H1 (cell line): Measurements from ENCODE around the gene EVI5. TPM values are rescaled to one million over a fixed set of nuclear protein-coding genes. Genes with fewer than 3 reads are reported as not detected.

Experiments used
- CTCF ChIA-PET: fragments of 300-600 bp; sonication (Branson Sonifier 250); formaldehyde crosslinking; loops from one replicate; lab custom pipeline; 2021; ENCODE audit not compliant: partially characterized antibody; lab: Charles Lee
- POLR2A ChIA-PET: fragments of 300-600 bp; sonication (Branson Sonifier 250); formaldehyde crosslinking; loops from one replicate; lab custom pipeline; 2021; ENCODE audit warnings: inconsistent platforms; ENCODE audit not compliant: partially characterized antibody; lab: Charles Lee
- DNase-seq, 2 experiments: peaks; one replicate each; pipeline versions ENCODE4 v3.0.0 to v3.0.0-alpha.2; 2010 to 2022; ENCODE audit warnings: low spot score in 2 of 2, low read depth in 1 of 2, mixed read lengths in 1 of 2
- FAIRE-seq: peaks from 2 replicates; lab custom pipeline; 2011; peaks lifted over from hg19 to GRCh38; lab: Jason Lieb, UNC
- H2AFZ ChIP-seq: 2 replicates; pipeline ENCODE4 v1.8.1; 2012; ENCODE audit warnings: low read length, inconsistent platforms
- H2AK5ac ChIP-seq: 2 replicates; pipeline ENCODE4 v1.6.1; 2013; ENCODE audit warnings: low read depth, low read length
- H2BK120ac ChIP-seq: replicated peaks from 2 replicates; pipeline ENCODE3; 2013; ENCODE audit warnings: low read depth, low read length, inconsistent platforms
- H2BK12ac ChIP-seq: 2 replicates; pipeline ENCODE4 v1.6.1; 2013; ENCODE audit warnings: low read depth, low read length
- H2BK15ac ChIP-seq: 2 replicates; pipeline ENCODE4 v1.6.1; 2013; ENCODE audit warnings: low read length
- H2BK20ac ChIP-seq: 2 replicates; pipeline ENCODE4 v1.6.1; 2013; ENCODE audit warnings: low read length
- H2BK5ac ChIP-seq: 2 replicates; pipeline ENCODE4 v1.6.1; 2013; ENCODE audit warnings: low read depth, low read length
- H3K14ac ChIP-seq: 2 replicates; pipeline ENCODE4 v1.6.1; 2013; ENCODE audit warnings: inconsistent platforms; ENCODE audit not compliant: insufficient read length
- H3K18ac ChIP-seq: 2 replicates; pipeline ENCODE4 v1.6.1; 2013; ENCODE audit warnings: low read length; ENCODE audit errors: extremely low read depth
- H3K23ac ChIP-seq: 2 replicates; pipeline ENCODE4 v1.6.1; 2013; ENCODE audit warnings: inconsistent platforms; ENCODE audit not compliant: insufficient read length
- H3K23me2 ChIP-seq: 2 replicates; pipeline ENCODE4 v1.6.1; 2013; ENCODE audit warnings: low read depth, low read length
- H3K27ac ChIP-seq: 2 replicates; pipeline ENCODE4 v1.6.1; 2011; ENCODE audit warnings: low read depth, low read length, inconsistent platforms
- H3K27me3 ChIP-seq, 4 experiments: replicated peaks in 1 of 4; 1 replicate in 1 of 4; 2 replicates in 3 of 4; pipeline versions ENCODE4 v1.6.1 to v1.8.1; 2011 to 2013; ENCODE audit warnings: low read length in 3 of 4, mild to moderate bottlenecking in 3 of 4, inconsistent platforms in 2 of 4, mixed read lengths in 2 of 4, moderate library complexity in 1 of 4; ENCODE audit not compliant: control insufficient read depth in 3 of 4, insufficient read depth in 3 of 4; ENCODE audit errors: extremely low read depth in 1 of 4
- H3K36me3 ChIP-seq, 4 experiments: 2 replicates each; pipeline versions ENCODE4 v1.6.1 to v1.8.1; 2011 to 2013; ENCODE audit warnings: mild to moderate bottlenecking in 4 of 4, low read length in 3 of 4, moderate library complexity in 2 of 4, control low read depth in 1 of 4, inconsistent platforms in 1 of 4; ENCODE audit not compliant: insufficient read depth in 4 of 4, control insufficient read depth in 2 of 4
- H3K4ac ChIP-seq: replicated peaks from 2 replicates; pipeline ENCODE3; 2013; ENCODE audit warnings: low read length, low read depth, mixed read lengths, inconsistent platforms; ENCODE audit not compliant: insufficient read length
- H3K4me1 ChIP-seq, 4 experiments: replicated peaks in 1 of 4; 1 replicate in 1 of 4; 2 replicates in 3 of 4; pipeline versions ENCODE4 v1.6.1 to v1.8.1; 2011 to 2013; ENCODE audit warnings: low read length in 3 of 4, inconsistent platforms in 2 of 4, mixed read lengths in 1 of 4; ENCODE audit not compliant: insufficient read depth in 4 of 4, control insufficient read depth in 3 of 4
- H3K4me2 ChIP-seq, 2 experiments: 2 replicates each; pipeline versions ENCODE4 v1.6.1 to v1.8.1; 2011 to 2013; ENCODE audit warnings: low read depth in 2 of 2, low read length in 2 of 2, control low read depth in 1 of 2, inconsistent platforms in 1 of 2, mild to moderate bottlenecking in 1 of 2; ENCODE audit not compliant: insufficient read depth in 1 of 2
- H3K4me3 ChIP-seq, 4 experiments: fragments of 200-600, 300-600 bp in 1 of 4; sonication (generic), shearing (Covaris generic), sonication (Bioruptor Twin) in 1 of 4; 2 replicates each; pipeline versions ENCODE4 v1.5.1 to v1.8.1; 2011 to 2016; ENCODE audit warnings: low read length in 4 of 4, low read depth in 3 of 4, control low read depth in 2 of 4, inconsistent platforms in 2 of 4, mild to moderate bottlenecking in 2 of 4, mixed read lengths in 1 of 4, moderate library complexity in 1 of 4; ENCODE audit not compliant: insufficient read depth in 2 of 4; ENCODE audit errors: extremely low read depth in 1 of 4
- H3K56ac ChIP-seq: replicated peaks from 2 replicates; pipeline ENCODE3; 2013; ENCODE audit warnings: low read depth, mild to moderate bottlenecking, mixed read lengths, low read length, inconsistent platforms; ENCODE audit not compliant: insufficient read length
- H3K79me1 ChIP-seq: 2 replicates; pipeline ENCODE4 v1.6.1; 2013; ENCODE audit warnings: low read depth, low read length, control low read depth
- H3K79me2 ChIP-seq, 2 experiments: 2 replicates each; pipeline versions ENCODE4 v1.6.1 to v1.8.1; 2012 to 2013; ENCODE audit warnings: low read length in 2 of 2, mild to moderate bottlenecking in 2 of 2, inconsistent platforms in 1 of 2; ENCODE audit not compliant: insufficient read depth in 2 of 2, control insufficient read depth in 1 of 2
- H3K9ac ChIP-seq, 4 experiments: replicated peaks in 1 of 4; 1 replicate in 1 of 4; 2 replicates in 3 of 4; pipeline versions ENCODE4 v1.6.1 to v1.8.1; 2011 to 2013; ENCODE audit warnings: low read depth in 3 of 4, low read length in 3 of 4, control low read depth in 2 of 4, mild to moderate bottlenecking in 2 of 4, moderate library complexity in 2 of 4, inconsistent platforms in 1 of 4; ENCODE audit errors: extremely low read depth in 1 of 4
- H3K9me3 ChIP-seq, 2 experiments: 2 replicates each; pipeline versions ENCODE4 v1.6.1 to v1.8.1; 2012 to 2013; ENCODE audit warnings: mild to moderate bottlenecking in 2 of 2, moderate library complexity in 2 of 2, control low read depth in 1 of 2, inconsistent platforms in 1 of 2, low read depth in 1 of 2, low read length in 1 of 2, mixed read lengths in 1 of 2; ENCODE audit not compliant: insufficient read depth in 2 of 2
- H4K20me1 ChIP-seq, 2 experiments: replicated peaks in 1 of 2; 2 replicates each; pipeline versions ENCODE3 to v1.8.1; 2011 to 2013; ENCODE audit warnings: inconsistent platforms in 2 of 2, low read length in 2 of 2, mild to moderate bottlenecking in 1 of 2; ENCODE audit not compliant: insufficient read depth in 2 of 2, control insufficient read depth in 1 of 2
- H4K5ac ChIP-seq: 2 replicates; pipeline ENCODE4 v1.6.1; 2013; ENCODE audit warnings: low read length, low read depth, mixed read lengths, inconsistent platforms; ENCODE audit not compliant: insufficient read length
- H4K8ac ChIP-seq: 2 replicates; pipeline ENCODE4 v1.8.0; 2013; ENCODE audit warnings: mild to moderate bottlenecking, moderate library complexity, low read length, inconsistent platforms; ENCODE audit not compliant: insufficient read depth; ENCODE audit errors: extremely low read depth
- H4K91ac ChIP-seq: replicated peaks from 2 replicates; pipeline ENCODE3; 2013; ENCODE audit warnings: low read length, mixed read lengths, inconsistent platforms; ENCODE audit not compliant: insufficient read length
- CTBP2 ChIP-seq: IDR thresholded peaks from 2 replicates; pipeline ENCODE4 v1.7.0; 2011; ENCODE audit warnings: borderline replicate concordance, mild to moderate bottlenecking, moderate library complexity, mixed read lengths, low read length; ENCODE audit not compliant: insufficient read depth, insufficient read length
- EZH2 ChIP-seq: fragments of 200-600 bp; sonication (generic); IDR thresholded peaks from 2 replicates; pipeline ENCODE4 v1.7.1; 2012; ENCODE audit warnings: low read depth, mild to moderate bottlenecking, moderate library complexity, low read length, inconsistent platforms; ENCODE audit not compliant: severe bottlenecking
- HDAC2 ChIP-seq, 2 experiments: fragments of 300-600 bp in 1 of 2; sonication (generic) in 1 of 2; IDR thresholded peaks; 2 replicates each; pipeline ENCODE4 v1.6.1; 2011 to 2012; ENCODE audit warnings: low read depth in 2 of 2, low read length in 2 of 2, mild to moderate bottlenecking in 2 of 2, moderate library complexity in 2 of 2, borderline replicate concordance in 1 of 2, inconsistent platforms in 1 of 2
- HDAC6 ChIP-seq: IDR thresholded peaks from one replicate; pipeline ENCODE4 v1.7.1; 2012; ENCODE audit warnings: low read depth, mild to moderate bottlenecking, inconsistent platforms, low read length, moderate library complexity
- NRF1 ChIP-seq: IDR thresholded peaks from 2 replicates; pipeline ENCODE4 v1.6.1; 2011; ENCODE audit warnings: mild to moderate bottlenecking, low read depth, low read length, improper control_type of control experiment
- POLR2AphosphoS5 ChIP-seq: IDR thresholded peaks from 2 replicates; pipeline ENCODE4 v1.6.1; 2011; ENCODE audit warnings: low read depth, low read length
- RNF2 ChIP-seq: fragments of 200-900, 300-1000 bp; sonication (generic); IDR thresholded peaks from 2 replicates; pipeline ENCODE4 v1.7.1; 2016; ENCODE audit warnings: borderline replicate concordance, low read depth, mild to moderate bottlenecking, antibody characterized with exemption, low read length; ENCODE audit not compliant: poor library complexity, severe bottlenecking; ENCODE audit errors: missing control alignments
- RXRA ChIP-seq: IDR thresholded peaks from 2 replicates; pipeline ENCODE4 v1.6.1; 2011; ENCODE audit warnings: low read depth, mild to moderate bottlenecking, low read length, moderate library complexity; ENCODE audit not compliant: insufficient read depth
- SIRT6 ChIP-seq: IDR thresholded peaks from one replicate; pipeline ENCODE4 v1.7.1; 2012; ENCODE audit warnings: low read length, inconsistent platforms
- SP4 ChIP-seq: IDR thresholded peaks from 2 replicates; pipeline ENCODE4 v1.6.1; 2012; ENCODE audit warnings: low read length, inconsistent platforms
- SUZ12 ChIP-seq: fragments of 200-600 bp; sonication (generic); IDR thresholded peaks from 2 replicates; pipeline ENCODE4 v1.6.1; 2012; ENCODE audit warnings: mild to moderate bottlenecking, inconsistent platforms, low read length, moderate library complexity, mixed read lengths
- USF2 ChIP-seq: IDR thresholded peaks from 2 replicates; pipeline ENCODE4 v1.6.1; 2011; ENCODE audit warnings: low read length, improper control_type of control experiment
- ZNF274 ChIP-seq: IDR thresholded peaks from 2 replicates; pipeline ENCODE4 v1.7.0; 2012; ENCODE audit warnings: low read length, borderline replicate concordance; ENCODE audit errors: extremely low read depth
- WGBS, 2 experiments: shearing (Covaris generic) in 1 of 2; methylation state at CpG; one replicate each; pipeline versions ENCODE4 v1.1.6 to v1.1.7; 2013 to 2015; ENCODE audit warnings: low lambda C conversion rate in 2 of 2, mixed read lengths in 2 of 2, inconsistent platforms in 1 of 2, low coverage in 1 of 2, missing lambda C conversion rate in 1 of 2; ENCODE audit not compliant: insufficient replicate concordance in 2 of 2, insufficient coverage in 1 of 2, insufficient read length in 1 of 2; ENCODE audit errors: extremely low coverage in 1 of 2, missing lambda C conversion rate in 1 of 2; 5-methylcytosine and 5-hydroxymethylcytosine counted together
- polyA plus RNA-seq, 7 experiments: library from polyadenylated mRNA; depleted of rRNA in 3 of 7; stranded (reverse) in 5 of 7; unstranded in 2 of 7; fragments of >200 nt in 5 of 7; fragments of 200-250 nt in 2 of 7; gene quantifications; 1 replicate in 5 of 7; 2 replicates in 1 of 7; 4 replicates in 1 of 7; pipeline versions ENCODE4 v1.2.1 to v1.2.3, GENCODE V29; 2011 to 2013; ENCODE audit warnings: missing spikeins in 2 of 7, mixed read lengths in 2 of 7
- total RNA-seq: library from RNA; stranded (reverse); fragmentation: NEBNext Ultra II Directional; extraction: Animal tissue kit (Norgen Biotek cat#: 25700); gene quantifications from 2 replicates; pipeline ENCODE4 v1.2.1, GENCODE V29; 2021

The EVI5 gene
- total and polyA plus RNA-seq, 2 of the 8 experiments (the other 6 are each of a cell fraction or from before 2014, with no cell fraction given) = 1.7 to 13.7 TPM

GRCh38 chr1:92572520-92572919 is 212.4 kb downstream of the EVI5 start:
- Histone ChIP-seq H3K23ac (no peak overlapping the region), H2AK5ac (no peak overlapping the region), H4K8ac (no peak overlapping the region), H3K56ac (no peak overlapping the region), H4K91ac (no peak overlapping the region), H3K27me3 (no peaks in the 10 kb centered on the region), H2BK15ac (no peak overlapping the region), H2AFZ (no peak overlapping the region), H4K20me1 (no peaks in the 10 kb centered on the region), H3K4ac (no peak overlapping the region), H3K23me2 (no peaks in the 10 kb centered on the region), H3K9me3 (no peaks in the 10 kb centered on the region), H3K14ac (no peak overlapping the region), H3K4me1 (no peaks in the 10 kb centered on the region), H2BK120ac (no peak overlapping the region), H2BK20ac (no peak overlapping the region), H3K4me2 (no peak overlapping the region), H3K79me1 (no peaks in the 10 kb centered on the region), H3K36me3 (no peaks in the 10 kb centered on the region), H3K79me2 (no peaks in the 10 kb centered on the region), H2BK5ac (no peak overlapping the region), H4K5ac (no peak overlapping the region), H3K18ac (no peak overlapping the region), H3K27ac (no peak overlapping the region), H3K9ac (no peak overlapping the region), H2BK12ac (no peak overlapping the region), H3K4me3 (no peak overlapping the region)
- WGBS, 2 experiments = 48% methylated on average over 2 of the region's 2 CpGs; no CpG with 5 or more reads in 1 of the 2 experiments
- ChIA-PET POLR2A (no interaction called here), CTCF (no interaction called here)
- FAIRE-seq (no peak), DNase-seq (no peak)
- TF ChIP-seq NRF1 = no peak
- TF ChIP-seq RXRA = no peak
- TF ChIP-seq RNF2 = no peak
- no peak for TF ChIP-seq SP4
- TF ChIP-seq HDAC2 (IDR thresholded peaks at IDR 0.05; ENCODE audit: borderline replicate concordance in 1 of 2, low read depth in 2 of 2, low read length in 2 of 2) = no peak
- no peak for TF ChIP-seq SUZ12
- no peak for TF ChIP-seq HDAC6
- TF ChIP-seq ZNF274 = no peak
- TF ChIP-seq POLR2AphosphoS5 = no peak
- TF ChIP-seq EZH2 = no peak
- no peak for TF ChIP-seq CTBP2
- no peak for TF ChIP-seq SIRT6
- no peak for TF ChIP-seq USF2
